ENCODE measurements around the gene PLXNB3.

The PLXNB3 gene

GRCh38 chrX:153772316-153773217, 8.5 kb downstream of the PLXNB3 start:
- in situ Hi-C loops (cut with MboI; ENCODE audit: low sequenced_read_pairs): no loop called here

DNA sequence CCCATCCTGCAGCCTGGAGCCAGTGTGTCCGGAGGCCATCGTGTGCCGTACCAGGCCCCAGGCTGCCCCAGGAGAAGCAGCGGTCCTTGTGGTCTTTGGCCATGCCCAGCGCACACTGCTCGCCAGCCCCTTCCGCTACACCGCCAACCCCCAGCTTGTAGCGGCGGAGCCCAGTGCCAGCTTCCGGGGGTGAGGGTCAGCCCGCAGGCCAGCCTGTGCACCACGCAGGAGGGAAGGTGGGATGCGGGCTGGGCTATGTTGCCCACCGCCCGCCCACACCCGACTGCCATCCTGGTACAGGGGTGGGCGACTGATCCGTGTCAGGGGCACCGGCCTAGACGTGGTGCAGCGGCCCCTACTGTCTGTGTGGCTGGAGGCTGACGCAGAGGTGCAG, 9.2 kb downstream of the PLXNB3 start:
- in situ Hi-C loops (cut with MboI; ENCODE audit: low sequenced_read_pairs): no loop called here

GRCh38 chrX:153773741-153774575, 9.9 kb downstream of the PLXNB3 start:
- in situ Hi-C loops (cut with MboI; ENCODE audit: low sequenced_read_pairs): no loop called here

- in situ Hi-C loops (cut with MboI; ENCODE audit: low sequenced_read_pairs): no loop called here
Measured at GRCh38 chrX:153774576-153775292, 10.7 kb downstream of the PLXNB3 start.

DNA sequence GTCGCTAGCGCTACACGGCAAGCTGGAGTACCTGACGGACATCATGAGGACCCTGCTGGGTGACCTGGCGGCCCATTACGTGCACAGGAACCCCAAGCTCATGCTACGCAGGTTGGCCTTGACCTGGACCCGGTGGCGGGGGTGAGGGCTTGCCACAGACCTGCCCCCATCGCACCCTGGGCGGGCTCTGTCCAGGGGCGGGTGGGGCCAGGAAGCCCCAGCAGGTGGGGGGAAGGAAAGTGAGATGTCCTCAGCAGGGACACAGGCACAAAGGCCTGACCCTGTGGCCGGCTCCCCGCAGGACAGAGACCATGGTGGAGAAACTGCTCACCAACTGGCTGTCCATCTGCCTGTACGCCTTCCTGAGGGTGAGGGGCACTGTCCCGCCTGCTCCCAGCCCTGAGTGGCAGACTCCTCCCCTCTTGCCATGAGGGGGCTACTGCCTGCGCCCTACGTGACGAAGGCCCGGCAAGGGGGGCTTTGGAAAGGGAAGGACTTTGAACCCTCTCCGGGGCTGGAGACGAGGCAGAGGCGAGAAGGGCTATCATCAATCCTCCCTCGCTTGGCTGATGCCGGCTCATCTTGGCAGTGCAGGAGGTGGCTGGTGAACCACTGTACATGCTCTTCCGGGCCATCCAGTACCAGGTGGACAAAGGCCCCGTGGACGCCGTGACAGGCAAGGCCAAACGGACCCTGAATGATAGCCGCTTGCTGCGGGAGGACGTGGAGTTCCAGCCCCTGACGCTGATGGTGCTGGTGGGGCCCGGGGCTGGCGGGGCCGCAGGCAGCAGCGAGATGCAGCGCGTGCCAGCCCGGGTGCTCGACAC, 11.5 kb downstream of the PLXNB3 start:
- in situ Hi-C loops (cut with MboI; ENCODE audit: low sequenced_read_pairs): no loop called here

GRCh38 chrX:153776120-153776599, 12.1 kb downstream of the PLXNB3 start:
- in situ Hi-C loops (cut with MboI; ENCODE audit: low sequenced_read_pairs): no loop called here

GRCh38 chrX:153776611-153777045, 12.6 kb downstream of the PLXNB3 start:
- in situ Hi-C loops (cut with MboI; ENCODE audit: low sequenced_read_pairs): no loop called here

GRCh38 chrX:153777261-153778090, 13.4 kb downstream of the PLXNB3 start:
- in situ Hi-C loops (cut with MboI; ENCODE audit: low sequenced_read_pairs): no loop called here

- in situ Hi-C loops (cut with MboI; ENCODE audit: low sequenced_read_pairs): no loop called here
Measured at GRCh38 chrX:153778181-153778580, 14.1 kb downstream of the PLXNB3 start.

- in situ Hi-C loops (cut with MboI; ENCODE audit: low sequenced_read_pairs): no loop called here
Measured at GRCh38 chrX:153778684-153779101, 14.6 kb downstream of the PLXNB3 start.

DNA sequence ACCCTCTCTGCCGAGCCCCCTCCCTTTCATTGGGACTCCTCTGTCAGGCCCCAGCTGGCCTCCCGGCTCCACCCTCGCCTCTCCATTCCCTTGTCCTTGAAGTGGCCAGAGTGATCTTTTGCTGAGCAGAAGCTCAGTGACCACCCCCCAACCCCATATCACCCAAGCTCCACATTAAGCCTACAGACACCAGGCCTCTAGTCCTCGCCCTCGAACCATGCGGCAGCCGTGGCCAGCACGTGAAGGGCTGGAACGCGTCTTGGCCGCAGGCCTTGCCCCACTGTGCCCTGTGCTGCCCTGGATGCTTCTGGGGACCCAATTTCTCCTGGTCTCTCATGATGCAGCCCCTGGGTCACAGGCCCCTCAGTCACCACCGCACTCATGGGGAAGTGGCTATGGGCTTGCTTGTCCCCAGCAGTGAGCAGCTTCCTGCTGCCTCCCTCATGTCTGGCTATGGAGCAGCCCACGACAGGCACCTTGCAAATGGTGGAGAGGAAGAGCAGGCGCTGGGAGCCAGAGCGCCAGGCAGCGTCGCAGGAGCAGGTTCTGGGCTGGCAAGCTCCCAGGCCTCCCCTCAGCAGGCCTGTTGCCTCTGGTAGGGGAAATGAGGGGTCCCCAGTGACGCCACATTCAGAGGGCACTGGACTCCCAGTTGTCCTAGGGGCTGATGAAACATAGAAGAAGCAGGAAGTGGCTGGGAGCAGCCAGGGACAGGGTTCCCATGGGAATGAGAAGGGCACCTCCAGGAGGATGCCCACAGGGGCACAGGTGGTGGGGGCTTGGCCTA, 16.0 kb downstream of the PLXNB3 start:
- in situ Hi-C loops (cut with MboI; ENCODE audit: low sequenced_read_pairs): no loop called here

- in situ Hi-C loops (cut with MboI; ENCODE audit: low sequenced_read_pairs): no loop called here
Measured at GRCh38 chrX:153780678-153781427, 16.8 kb downstream of the PLXNB3 start, which contains the start of gene SRPK3. Gene SRPK3 (plus strand): TSS chrX:153781041. CDS start chrX:153781087, 46 bp downstream.

- in situ Hi-C loops (cut with MboI; ENCODE audit: low sequenced_read_pairs): no loop called here
Measured at GRCh38 chrX:153781428-153782047, 17.5 kb downstream of the PLXNB3 start.

- in situ Hi-C loops (cut with MboI; ENCODE audit: low sequenced_read_pairs): no loop called here
Measured at GRCh38 chrX:153782313-153782712, 18.3 kb downstream of the PLXNB3 start.

DNA sequence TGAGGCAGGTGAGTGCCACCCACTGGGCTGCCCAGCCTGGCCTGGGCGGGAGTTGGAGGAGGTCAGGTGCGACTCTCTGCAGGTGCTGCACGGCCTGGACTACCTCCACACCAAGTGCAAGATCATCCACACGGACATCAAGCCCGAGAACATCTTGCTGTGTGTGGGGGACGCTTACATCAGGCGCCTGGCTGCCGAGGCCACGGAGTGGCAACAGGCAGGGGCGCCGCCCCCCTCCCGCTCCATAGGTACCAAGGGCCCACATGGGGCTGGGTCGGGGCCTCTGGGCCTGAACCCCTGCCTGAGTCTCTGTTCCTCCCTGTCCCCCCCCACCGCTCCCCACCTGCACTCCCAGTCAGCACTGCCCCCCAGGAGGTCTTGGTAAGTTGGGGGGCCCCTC, 18.8 kb downstream of the PLXNB3 start:
- in situ Hi-C loops (cut with MboI; ENCODE audit: low sequenced_read_pairs): no loop called here

- in situ Hi-C loops (cut with MboI; ENCODE audit: low sequenced_read_pairs): no loop called here
Measured at GRCh38 chrX:153783378-153784013, 19.4 kb downstream of the PLXNB3 start.

Measured in hTERT RPE-1 (cell line).